Embryonic facial prominence (tissue), 1 donor: ENCODE results near the gene LTA.

Experiments used
- DNase-seq: peaks from one replicate; pipeline ENCODE4 v3.0.0-alpha.2; 2016; ENCODE audit errors: extremely low spot score

Gene LTA

GRCh38 chr6:31572041-31572911 is at the start of gene LTA:
TSS of gene LTA (plus strand) at chr6:31572289. CDS start at chr6:31572743, 454 bp downstream.
- DNase-seq: no peak

- no peak for DNase-seq
Observed at GRCh38 chr6:31525553-31525931, 46.5 kb upstream of the LTA start.

GRCh38 chr6:31525932-31526591 is 46.0 kb upstream of the LTA start:
- DNase-seq: no peak

GRCh38 chr6:31528307-31528777 is 43.7 kb upstream of the LTA start:
- DNase-seq: no peak

- no peak for DNase-seq
Observed at GRCh38 chr6:31528821-31529328, 43.2 kb upstream of the LTA start, which contains the start of gene MCCD1. TSS of gene MCCD1 (plus strand) at chr6:31528962. CDS start at chr6:31529015, 53 bp downstream.

- DNase-seq: no peak
Observed at GRCh38 chr6:31529329-31530150, 42.5 kb upstream of the LTA start.

- DNase-seq: no peak
Observed at GRCh38 chr6:31530659-31531058, 41.4 kb upstream of the LTA start.

GRCh38 chr6:31531162-31531561 is 40.9 kb upstream of the LTA start:
- no peak for DNase-seq

- DNase-seq: no peak
Observed at GRCh38 chr6:31531771-31532643, 40.1 kb upstream of the LTA start.

- DNase-seq: no peak
Observed at GRCh38 chr6:31532644-31533454, 39.2 kb upstream of the LTA start.

GRCh38 chr6:31533455-31533841 is 38.6 kb upstream of the LTA start:
- DNase-seq: no peak

- no peak for DNase-seq
Observed at GRCh38 chr6:31534011-31534410, 38.1 kb upstream of the LTA start.

- DNase-seq: no peak
Observed at GRCh38 chr6:31534521-31535040, 37.5 kb upstream of the LTA start.

GRCh38 chr6:31535538-31536324 is 36.4 kb upstream of the LTA start:
- no peak for DNase-seq

- no peak for DNase-seq
Observed at GRCh38 chr6:31538805-31539400, 33.2 kb upstream of the LTA start.

GRCh38 chr6:31540640-31541039 is 31.4 kb upstream of the LTA start:
- no peak for DNase-seq

GRCh38 chr6:31541059-31541657 is 30.9 kb upstream of the LTA start:
- DNase-seq: no peak
